ENCODE measurements around the gene OCIAD1. TPM values are rescaled to one million over a fixed set of nuclear protein-coding genes. Genes with fewer than 3 reads are reported as not detected.

OCIAD1 gene
- total RNA-seq, 1 donor from 2014 or later, result 104 TPM

DNA sequence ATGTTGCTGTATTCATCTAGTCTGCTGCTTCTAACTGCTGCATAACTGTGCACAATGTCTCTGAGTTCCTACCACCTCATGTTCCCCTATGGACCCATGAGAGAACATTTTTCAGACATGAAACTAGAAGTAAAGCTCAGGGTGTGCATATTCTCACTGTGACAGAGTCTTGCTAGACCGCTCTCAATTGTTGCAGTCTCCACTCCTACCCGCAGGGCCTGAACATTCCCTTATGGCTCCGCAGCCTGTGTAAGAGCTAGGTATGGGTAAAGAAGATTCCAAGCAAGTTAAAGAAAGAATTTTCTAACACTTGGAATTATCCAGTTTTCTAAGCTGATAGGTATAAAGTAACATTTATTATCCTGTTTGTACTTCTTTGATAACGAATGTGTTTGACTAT lies 70.3 kb downstream of the OCIAD1 start:
- no peaks in the 10 kb centered on the region for H3K9me3 Mint-ChIP-seq
- no peak overlapping the region for H3K4me3 Mint-ChIP-seq
- DNase-seq (no peak), ATAC-seq (ENCODE audit: low read depth) (no peak)
- CTCF ChIA-PET, result no interaction called here
- POLR2A ChIA-PET, result no interaction called here
- intact Hi-C loops (cut with micrococcal nuclease), result loop anchor here (10.0 kb wide), 2 partner anchors 556 to 856 kb away; partner anchors contain the start of gene SLAIN2
- H3K4me1 Mint-ChIP-seq, result peaks cover 35% of the 10 kb centered on the region
- TF ChIP-seq, protein P1, sequence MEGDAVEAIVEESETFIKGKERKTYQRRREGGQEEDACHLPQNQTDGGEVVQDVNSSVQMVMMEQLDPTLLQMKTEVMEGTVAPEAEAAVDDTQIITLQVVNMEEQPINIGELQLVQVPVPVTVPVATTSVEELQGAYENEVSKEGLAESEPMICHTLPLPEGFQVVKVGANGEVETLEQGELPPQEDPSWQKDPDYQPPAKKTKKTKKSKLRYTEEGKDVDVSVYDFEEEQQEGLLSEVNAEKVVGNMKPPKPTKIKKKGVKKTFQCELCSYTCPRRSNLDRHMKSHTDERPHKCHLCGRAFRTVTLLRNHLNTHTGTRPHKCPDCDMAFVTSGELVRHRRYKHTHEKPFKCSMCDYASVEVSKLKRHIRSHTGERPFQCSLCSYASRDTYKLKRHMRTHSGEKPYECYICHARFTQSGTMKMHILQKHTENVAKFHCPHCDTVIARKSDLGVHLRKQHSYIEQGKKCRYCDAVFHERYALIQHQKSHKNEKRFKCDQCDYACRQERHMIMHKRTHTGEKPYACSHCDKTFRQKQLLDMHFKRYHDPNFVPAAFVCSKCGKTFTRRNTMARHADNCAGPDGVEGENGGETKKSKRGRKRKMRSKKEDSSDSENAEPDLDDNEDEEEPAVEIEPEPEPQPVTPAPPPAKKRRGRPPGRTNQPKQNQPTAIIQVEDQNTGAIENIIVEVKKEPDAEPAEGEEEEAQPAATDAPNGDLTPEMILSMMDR (IDR thresholded peaks at IDR 0.05), result no peak
- H3K36me3 Mint-ChIP-seq (ENCODE audit: low read depth), result peaks cover 70% of the 10 kb centered on the region
- no peak overlapping the region for H3K27ac Mint-ChIP-seq
- no peaks in the 10 kb centered on the region for H3K27me3 Mint-ChIP-seq

DNA sequence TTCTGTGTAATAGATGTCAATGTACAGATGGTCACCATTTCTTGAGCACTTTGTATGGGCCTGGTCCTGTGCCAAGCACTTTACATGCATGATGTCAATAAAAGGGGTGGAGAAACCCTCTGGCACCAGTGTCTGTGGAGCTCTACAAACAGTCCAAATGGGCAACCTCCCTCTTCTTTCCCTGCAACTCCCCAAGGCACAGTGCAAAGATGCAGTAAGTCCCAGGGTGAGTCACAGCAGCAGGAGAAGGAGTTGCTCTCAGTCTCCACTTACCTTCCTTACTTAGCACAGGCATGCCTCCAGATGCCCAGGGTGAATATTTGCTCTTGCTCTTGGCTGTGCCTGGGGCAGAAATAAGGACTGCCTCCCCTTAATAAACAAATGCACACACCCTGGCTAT lies 71.4 kb downstream of the OCIAD1 start:
- Mint-ChIP-seq H3K9me3 (no peaks in the 10 kb centered on the region), H3K4me3 (no peak overlapping the region), H3K4me1 (peaks cover 43% of the 10 kb centered on the region), H3K36me3 (ENCODE audit: low read depth) (peaks cover 61% of the 10 kb centered on the region), H3K27me3 (no peaks in the 10 kb centered on the region), H3K27ac (no peak overlapping the region)
- ATAC-seq (ENCODE audit: low read depth) (no peak), DNase-seq (no peak)
- intact Hi-C loops (cut with micrococcal nuclease), result loop anchor here (10.0 kb wide), 2 partner anchors 557 to 857 kb away; partner anchors contain the start of gene SLAIN2
- ChIA-PET POLR2A (no interaction called here), CTCF (no interaction called here)
- TF ChIP-seq, protein P1 (IDR thresholded peaks at IDR 0.05), result no peak

DNA sequence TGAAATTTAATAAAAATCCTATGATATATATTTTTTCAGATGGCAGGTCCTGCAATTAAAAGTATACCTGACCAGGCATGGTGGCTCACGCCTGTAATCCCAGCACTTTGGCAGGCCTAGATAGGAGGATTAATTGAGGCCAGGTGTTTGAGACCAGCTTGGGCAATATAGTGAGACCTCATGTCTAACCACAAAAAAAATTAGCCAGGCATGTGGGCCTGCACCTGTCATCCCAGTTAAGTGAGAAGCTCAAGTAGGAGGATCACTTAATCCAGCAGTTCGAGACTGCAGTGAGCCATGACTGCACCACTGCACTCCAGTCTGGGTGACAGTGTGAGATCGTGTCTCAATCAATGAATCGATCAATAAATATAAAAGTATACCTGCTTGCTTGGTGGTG lies 73.2 kb downstream of the OCIAD1 start:
- H3K27ac Mint-ChIP-seq, result no peak overlapping the region
- H3K4me1 Mint-ChIP-seq, result peaks cover 42% of the 10 kb centered on the region
- H3K9me3 Mint-ChIP-seq, result no peaks in the 10 kb centered on the region
- TF ChIP-seq, protein P1 (IDR thresholded peaks at IDR 0.05), result no peak
- ChIA-PET POLR2A (interaction anchor here (1.1 kb wide), 1 partner anchor 73 kb away, joined by 8 read pairs; the partner anchor contains the start of gene OCIAD1), CTCF (interaction anchor here (1.3 kb wide), 1 partner anchor 325 kb away, joined by 4 read pairs; no protein-coding TSS in a partner anchor)
- no peak overlapping the region for H3K4me3 Mint-ChIP-seq
- no peaks in the 10 kb centered on the region for H3K27me3 Mint-ChIP-seq
- ATAC-seq (ENCODE audit: low read depth) (no peak), DNase-seq (no peak)
- peaks cover 44% of the 10 kb centered on the region for H3K36me3 Mint-ChIP-seq (ENCODE audit: low read depth)
- intact Hi-C loops (cut with micrococcal nuclease), result loop anchor here (10.0 kb wide), 2 partner anchors 559 to 859 kb away; partner anchors contain the start of gene SLAIN2

DNA sequence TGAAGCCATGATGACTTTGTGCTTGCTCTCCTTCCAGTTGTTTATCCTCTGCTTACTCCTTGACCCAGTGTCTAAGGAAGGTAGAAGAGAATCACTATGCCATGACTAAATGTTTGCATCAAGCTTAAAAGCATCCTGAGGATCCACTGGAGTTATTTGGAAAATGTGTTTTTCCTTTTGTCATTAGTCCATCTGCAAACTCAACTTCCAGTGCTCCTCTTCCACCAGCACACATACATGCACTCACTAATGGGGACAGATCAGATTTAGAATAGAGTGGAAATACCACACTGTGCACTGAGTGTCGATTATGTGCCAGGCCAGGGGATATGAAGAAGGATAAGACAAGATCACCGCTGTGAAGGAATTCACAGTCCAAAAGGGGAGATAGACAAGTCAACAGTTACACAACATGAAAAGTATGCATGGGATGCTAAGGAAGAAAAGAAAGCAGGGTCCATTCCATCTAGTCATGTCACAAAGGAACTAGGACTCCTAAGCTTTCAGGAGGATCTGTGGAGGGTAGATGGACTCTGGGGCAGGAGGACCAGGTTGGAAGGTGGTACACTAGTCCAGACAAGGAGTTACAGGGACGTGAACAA lies 73.8 kb downstream of the OCIAD1 start:
- POLR2A ChIA-PET, result no interaction called here
- TF ChIP-seq, protein P1 (IDR thresholded peaks at IDR 0.05), result no peak
- CTCF ChIA-PET, result interaction anchor here (1.3 kb wide), 1 partner anchor 326 kb away, joined by 4 read pairs; no protein-coding TSS in a partner anchor
- no peaks in the 10 kb centered on the region for H3K27me3 Mint-ChIP-seq
- peaks cover 39% of the 10 kb centered on the region for H3K36me3 Mint-ChIP-seq (ENCODE audit: low read depth)
- H3K9me3 Mint-ChIP-seq, result no peaks in the 10 kb centered on the region
- DNase-seq (no peak), ATAC-seq (ENCODE audit: low read depth) (no peak)
- peaks cover 36% of the 10 kb centered on the region for H3K4me1 Mint-ChIP-seq
- H3K4me3 Mint-ChIP-seq, result peak overlapping the region; percentile 97
- H3K27ac Mint-ChIP-seq, result no peak overlapping the region
- intact Hi-C loops (cut with micrococcal nuclease), result loop anchor here (5.0 to 10.0 kb wide), 4 partner anchors 222 to 860 kb away; partner anchors contain the start of genes SLAIN2 and TEC

DNA sequence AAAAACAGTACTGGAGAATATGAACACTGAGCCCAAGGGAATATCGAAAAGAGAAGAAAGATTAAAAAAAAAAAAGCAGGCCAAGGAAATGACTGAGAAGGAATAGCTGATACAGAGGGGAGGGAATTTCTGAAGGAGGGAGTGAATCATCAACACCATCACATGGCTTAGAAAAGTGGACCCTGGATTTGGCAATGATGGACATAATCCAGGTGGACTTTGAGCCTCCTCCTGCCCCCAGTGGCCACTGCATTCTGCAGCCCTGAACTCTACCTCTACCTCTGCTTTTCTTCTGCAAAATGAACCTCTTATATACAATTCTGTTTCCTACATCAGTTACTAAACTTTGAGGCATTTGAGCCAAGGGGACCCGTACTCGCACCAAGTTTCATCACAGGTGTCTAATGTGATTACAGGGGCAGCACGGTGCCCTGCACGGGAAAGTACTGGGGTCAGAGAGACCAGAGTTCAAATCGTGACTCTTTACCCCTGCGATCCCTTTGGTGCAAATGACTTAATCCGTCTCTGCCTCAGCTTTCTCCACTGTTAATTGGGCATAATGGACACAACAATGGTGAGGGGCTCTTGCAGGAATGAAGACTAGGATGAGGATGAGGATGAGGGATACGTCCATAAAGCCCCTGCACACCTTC lies 74.6 kb downstream of the OCIAD1 start:
- peaks cover 32% of the 10 kb centered on the region for H3K36me3 Mint-ChIP-seq (ENCODE audit: low read depth)
- TF ChIP-seq, protein P1 (IDR thresholded peaks at IDR 0.05), result no peak
- ChIA-PET POLR2A (interaction anchor here (0.6 to 1.4 kb wide), 2 partner anchors 125 to 208 kb away, joined by 5 to 17 read pairs; partner anchors contain the start of gene FRYL), CTCF (interaction anchor here (2.4 kb wide), 1 partner anchor 327 kb away, joined by 25 read pairs; no protein-coding TSS in a partner anchor)
- peaks cover 29% of the 10 kb centered on the region for H3K4me1 Mint-ChIP-seq
- DNase-seq (no peak), ATAC-seq (ENCODE audit: low read depth) (no peak)
- intact Hi-C loops (cut with micrococcal nuclease), result loop anchor here (1.0 to 10.0 kb wide), 8 partner anchors 57 to 861 kb away; partner anchors contain the start of genes FRYL, OCIAD1, SLAIN2 and TEC
- H3K27ac Mint-ChIP-seq, result peak overlapping the region; percentile 67
- no peaks in the 10 kb centered on the region for H3K9me3 Mint-ChIP-seq
- no peaks in the 10 kb centered on the region for H3K27me3 Mint-ChIP-seq
- H3K4me3 Mint-ChIP-seq, result peak overlapping the region; percentile 97

Data from activated B cell treated with CpG ODN at 0.5 μM for 24 hours (primary cell).